Osteocyte (in vitro differentiated cells): Measurements from ENCODE around the gene ROR1. TPM values are rescaled to one million over a fixed set of nuclear protein-coding genes. Genes with fewer than 3 reads are reported as not detected.

ENCODE experiments used
- DNase-seq: peaks from one replicate; pipeline ENCODE4 v3.0.0; 2021; ENCODE audit warnings: mixed read lengths; ENCODE audit not compliant: unreplicated experiment; ENCODE audit errors: extremely low spot score
- H3K27ac Mint-ChIP-seq: one replicate; pipeline ENCODE4 v1.8.0; 2021; ENCODE audit warnings: mild to moderate bottlenecking, mixed read lengths; ENCODE audit not compliant: unreplicated experiment
- H3K27me3 Mint-ChIP-seq: one replicate; pipeline ENCODE4 v1.8.0; 2021; ENCODE audit warnings: mixed read lengths; ENCODE audit not compliant: unreplicated experiment
- H3K36me3 Mint-ChIP-seq: one replicate; pipeline ENCODE4 v1.8.0; 2021; ENCODE audit warnings: mixed read lengths; ENCODE audit not compliant: unreplicated experiment
- H3K4me1 Mint-ChIP-seq: one replicate; pipeline ENCODE4 v1.8.0; 2021; ENCODE audit warnings: mixed read lengths; ENCODE audit not compliant: unreplicated experiment
- H3K4me3 Mint-ChIP-seq: one replicate; pipeline ENCODE4 v1.8.0; 2021; ENCODE audit warnings: mild to moderate bottlenecking, moderate library complexity, mixed read lengths; ENCODE audit not compliant: unreplicated experiment
- H3K9me3 Mint-ChIP-seq: one replicate; pipeline ENCODE4 v1.8.0; 2021; ENCODE audit warnings: mixed read lengths; ENCODE audit not compliant: unreplicated experiment
- total RNA-seq: library from RNA; stranded (reverse); gene quantifications from 2 replicates; pipeline ENCODE4 v1.2.1, GENCODE V29; 2021
- TF ChIP-seq, protein P1 (sequence below): fragments of 200-600 bp; sonication (generic); IDR thresholded peaks from 2 replicates; pipeline ENCODE4 v1.5.0; 2021; ENCODE audit warnings: antibody characterized with exemption, mild to moderate bottlenecking, moderate library complexity

The ROR1 gene
- total RNA-seq, 1 donor from 2014 or later = 20.6 TPM

- peak overlapping the region; percentile 86 for H3K4me3 Mint-ChIP-seq
- H3K36me3 Mint-ChIP-seq = no peaks in the 10 kb centered on the region
- no peaks in the 10 kb centered on the region for H3K27me3 Mint-ChIP-seq
- peaks cover 29% of the 10 kb centered on the region for H3K4me1 Mint-ChIP-seq
- no peaks in the 10 kb centered on the region for H3K9me3 Mint-ChIP-seq
- no peak overlapping the region for H3K27ac Mint-ChIP-seq
- no peak for DNase-seq
- TF ChIP-seq, protein P1, sequence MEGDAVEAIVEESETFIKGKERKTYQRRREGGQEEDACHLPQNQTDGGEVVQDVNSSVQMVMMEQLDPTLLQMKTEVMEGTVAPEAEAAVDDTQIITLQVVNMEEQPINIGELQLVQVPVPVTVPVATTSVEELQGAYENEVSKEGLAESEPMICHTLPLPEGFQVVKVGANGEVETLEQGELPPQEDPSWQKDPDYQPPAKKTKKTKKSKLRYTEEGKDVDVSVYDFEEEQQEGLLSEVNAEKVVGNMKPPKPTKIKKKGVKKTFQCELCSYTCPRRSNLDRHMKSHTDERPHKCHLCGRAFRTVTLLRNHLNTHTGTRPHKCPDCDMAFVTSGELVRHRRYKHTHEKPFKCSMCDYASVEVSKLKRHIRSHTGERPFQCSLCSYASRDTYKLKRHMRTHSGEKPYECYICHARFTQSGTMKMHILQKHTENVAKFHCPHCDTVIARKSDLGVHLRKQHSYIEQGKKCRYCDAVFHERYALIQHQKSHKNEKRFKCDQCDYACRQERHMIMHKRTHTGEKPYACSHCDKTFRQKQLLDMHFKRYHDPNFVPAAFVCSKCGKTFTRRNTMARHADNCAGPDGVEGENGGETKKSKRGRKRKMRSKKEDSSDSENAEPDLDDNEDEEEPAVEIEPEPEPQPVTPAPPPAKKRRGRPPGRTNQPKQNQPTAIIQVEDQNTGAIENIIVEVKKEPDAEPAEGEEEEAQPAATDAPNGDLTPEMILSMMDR = no peak
These were observed 941 bp upstream of the ROR1 start for GRCh38 chr1:63772876-63773275.

DNA sequence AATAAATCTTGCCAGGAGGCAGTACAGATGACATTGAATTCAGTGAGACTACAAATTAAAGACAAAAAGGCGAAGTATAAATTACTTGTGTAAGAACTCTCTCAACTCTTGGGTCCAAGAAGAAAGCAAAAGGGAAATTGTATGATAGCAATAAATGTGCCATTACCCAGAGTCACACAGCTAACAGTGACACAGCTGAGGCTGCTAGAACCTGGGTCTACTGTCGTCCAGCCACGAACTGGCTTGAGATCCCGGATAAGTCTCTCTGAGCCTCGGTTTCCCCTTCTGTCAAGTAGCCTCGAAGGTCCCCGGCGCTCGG, 362 bp upstream of the ROR1 start:
- peaks cover 34% of the 10 kb centered on the region for H3K4me1 Mint-ChIP-seq

GRCh38 chr1:63774617-63775417, 1.0 kb downstream of the ROR1 start:
- TF ChIP-seq, protein P1 = no peak
- Mint-ChIP-seq H3K4me3 (peak overlapping the region; percentile 98), H3K9me3 (no peaks in the 10 kb centered on the region), H3K36me3 (no peaks in the 10 kb centered on the region), H3K4me1 (peaks cover 44% of the 10 kb centered on the region), H3K27me3 (no peaks in the 10 kb centered on the region), H3K27ac (peak overlapping the region; percentile 71)
- no peak for DNase-seq

More for the DNA sequence above, 362 bp upstream of the ROR1 start:
- H3K4me3 Mint-ChIP-seq = peak overlapping the region; percentile 86
- peak overlapping the region; percentile 80 for H3K27ac Mint-ChIP-seq
- TF ChIP-seq, protein P1 = no peak
- no peak for DNase-seq
- no peaks in the 10 kb centered on the region for H3K27me3 Mint-ChIP-seq
- H3K36me3 Mint-ChIP-seq = no peaks in the 10 kb centered on the region
- no peaks in the 10 kb centered on the region for H3K9me3 Mint-ChIP-seq

DNA sequence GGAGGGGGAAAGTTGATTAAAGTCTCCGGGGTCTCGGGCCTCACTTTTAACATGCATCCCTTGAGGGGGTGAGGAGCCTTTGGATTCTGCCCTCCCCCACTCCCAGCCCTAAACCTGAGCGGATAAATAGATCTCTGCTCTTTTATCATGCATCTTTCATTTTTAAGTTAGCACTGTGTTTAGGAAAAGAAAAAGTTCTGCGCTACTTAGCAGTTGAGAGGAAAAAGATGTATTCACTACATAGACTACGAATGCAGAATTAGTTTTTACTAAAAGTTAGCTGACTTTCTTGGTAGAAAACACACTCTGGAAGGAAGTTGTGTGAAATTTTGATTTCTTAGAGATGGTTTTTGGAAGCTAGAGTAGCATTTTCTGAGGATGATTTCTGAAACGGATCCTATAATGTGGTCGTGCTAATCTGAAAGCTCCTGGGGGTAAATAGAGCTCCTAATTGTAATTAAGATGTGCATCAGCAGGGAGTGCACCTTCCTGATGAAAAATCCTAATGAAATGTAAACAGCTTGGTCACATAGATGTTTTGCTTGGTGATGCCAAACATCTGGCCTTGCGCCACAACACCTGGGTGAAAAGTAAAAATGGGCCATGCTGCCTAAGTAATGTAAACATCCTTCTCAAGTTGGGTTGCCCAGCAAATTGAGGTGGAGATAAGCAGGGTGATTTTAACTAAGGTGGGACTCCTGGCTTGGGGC, 1.8 kb downstream of the ROR1 start:
- H3K9me3 Mint-ChIP-seq = no peaks in the 10 kb centered on the region
- no peak for DNase-seq
- TF ChIP-seq, protein P1 = no peak

GRCh38 chr1:63777286-63777685, 3.5 kb downstream of the ROR1 start:
- TF ChIP-seq, protein P1 = no peak
- Mint-ChIP-seq H3K27ac (no peak overlapping the region), H3K9me3 (no peaks in the 10 kb centered on the region), H3K27me3 (no peaks in the 10 kb centered on the region), H3K36me3 (no peaks in the 10 kb centered on the region), H3K4me1 (peaks cover 57% of the 10 kb centered on the region), H3K4me3 (no peak overlapping the region)
- DNase-seq = no peak

More for the DNA sequence above, 1.8 kb downstream of the ROR1 start:
- H3K4me1 Mint-ChIP-seq = peaks cover 49% of the 10 kb centered on the region
- H3K27me3 Mint-ChIP-seq = no peaks in the 10 kb centered on the region
- peak overlapping the region; percentile 71 for H3K27ac Mint-ChIP-seq
- H3K4me3 Mint-ChIP-seq = peak overlapping the region; percentile 98
- no peaks in the 10 kb centered on the region for H3K36me3 Mint-ChIP-seq
